HEK293 (cell line): ENCODE data around the gene IFI30.

Experiments
- GLIS1 ChIP-seq: fragments of 450-650 bp; formaldehyde crosslinking; IDR thresholded peaks from 2 replicates; pipeline ENCODE4 v1.5.1; 2016; ENCODE audit warnings: missing biosample characterization, missing genetic modification characterization
- HIC1 ChIP-seq: fragments of 450-650 bp; formaldehyde crosslinking; IDR thresholded peaks from 2 replicates; pipeline ENCODE4 v1.5.1; 2016; ENCODE audit warnings: missing biosample characterization, missing genetic modification characterization
- KLF1 ChIP-seq: fragments of 450-650 bp; formaldehyde crosslinking; IDR thresholded peaks from 2 replicates; pipeline ENCODE4 v1.5.1; 2016; ENCODE audit warnings: missing biosample characterization, missing genetic modification characterization
- KLF10 ChIP-seq: fragments of 450-650 bp; IDR thresholded peaks from 2 replicates; pipeline ENCODE4 v1.5.1; 2018; ENCODE audit warnings: missing biosample characterization, mild to moderate bottlenecking, missing genetic modification characterization
- KLF16 ChIP-seq: fragments of 450-650 bp; formaldehyde crosslinking; IDR thresholded peaks from 2 replicates; pipeline ENCODE4 v1.5.1; 2017; ENCODE audit warnings: missing biosample characterization, missing genetic modification characterization
- KLF17 ChIP-seq: fragments of 450-650 bp; formaldehyde crosslinking; IDR thresholded peaks from 2 replicates; pipeline ENCODE4 v1.5.1; 2016; ENCODE audit warnings: missing biosample characterization, missing genetic modification characterization
- KLF9 ChIP-seq: fragments of 450-650 bp; formaldehyde crosslinking; IDR thresholded peaks from 2 replicates; pipeline ENCODE4 v1.5.1; 2016; ENCODE audit warnings: missing biosample characterization, missing genetic modification characterization, low read depth
- PRDM10 ChIP-seq: fragments of 450-650 bp; formaldehyde crosslinking; IDR thresholded peaks from 2 replicates; pipeline ENCODE4 v1.5.1; 2016; ENCODE audit warnings: missing biosample characterization, missing genetic modification characterization
- PRDM4 ChIP-seq: fragments of 450-650 bp; formaldehyde crosslinking; IDR thresholded peaks from 2 replicates; pipeline ENCODE4 v1.5.1; 2017; ENCODE audit warnings: missing biosample characterization, missing genetic modification characterization
- REST ChIP-seq: fragments of 450-650 bp; formaldehyde crosslinking; IDR thresholded peaks from 2 replicates; pipeline ENCODE4 v1.5.1; 2016; ENCODE audit warnings: missing biosample characterization, missing genetic modification characterization
- YY1 ChIP-seq: fragments of 450-650 bp; formaldehyde crosslinking; IDR thresholded peaks from 2 replicates; pipeline ENCODE4 v1.5.1; 2018; ENCODE audit warnings: missing biosample characterization, missing genetic modification characterization
- ZBTB10 ChIP-seq: fragments of 450-650 bp; formaldehyde crosslinking; IDR thresholded peaks from 2 replicates; pipeline ENCODE4 v1.5.1; 2016; ENCODE audit warnings: missing biosample characterization, missing genetic modification characterization
- ZFP69B ChIP-seq: fragments of 450-650 bp; formaldehyde crosslinking; IDR thresholded peaks from 2 replicates; pipeline ENCODE4 v1.5.1; 2016; ENCODE audit warnings: missing biosample characterization, missing genetic modification characterization
- ZNF112 ChIP-seq: fragments of 450-650 bp; formaldehyde crosslinking; IDR thresholded peaks from 2 replicates; pipeline ENCODE4 v1.5.0; 2017; ENCODE audit warnings: missing biosample characterization, missing genetic modification characterization
- ZNF121 ChIP-seq: fragments of 450-650 bp; formaldehyde crosslinking; IDR thresholded peaks from 2 replicates; pipeline ENCODE4 v1.5.1; 2016; ENCODE audit warnings: missing biosample characterization, missing genetic modification characterization
- ZNF155 ChIP-seq: fragments of 450-650 bp; formaldehyde crosslinking; IDR thresholded peaks from 2 replicates; pipeline ENCODE4 v1.5.1; 2016; ENCODE audit warnings: missing biosample characterization, missing genetic modification characterization
- ZNF157 ChIP-seq: fragments of 450-650 bp; formaldehyde crosslinking; IDR thresholded peaks from 2 replicates; pipeline ENCODE4 v1.5.1; 2016; ENCODE audit warnings: missing biosample characterization, missing genetic modification characterization
- ZNF398 ChIP-seq: fragments of 450-650 bp; formaldehyde crosslinking; IDR thresholded peaks from 2 replicates; pipeline ENCODE4 v1.5.1; 2017; ENCODE audit warnings: missing biosample characterization, missing genetic modification characterization
- ZNF423 ChIP-seq: fragments of 450-650 bp; formaldehyde crosslinking; IDR thresholded peaks from 2 replicates; pipeline ENCODE4 v1.5.1; 2016; ENCODE audit warnings: missing biosample characterization, missing genetic modification characterization
- ZNF596 ChIP-seq: fragments of 450-650 bp; IDR thresholded peaks from 2 replicates; pipeline ENCODE4 v1.5.0; 2018; ENCODE audit warnings: missing biosample characterization, mild to moderate bottlenecking, missing genetic modification characterization, moderate library complexity
- ZNF629 ChIP-seq: fragments of 450-650 bp; formaldehyde crosslinking; IDR thresholded peaks from 2 replicates; pipeline ENCODE4 v1.5.1; 2017; ENCODE audit warnings: missing biosample characterization, missing genetic modification characterization

IFI30 gene

GRCh38 chr19:18156841-18157464 is 16.7 kb upstream of the IFI30 start (continued):
- TF ChIP-seq REST (tag by site-specific recombination) (peak; percentile 86), ZBTB10 (no peak), ZNF629 (tag by site-specific recombination) (peak; percentile 16), ZNF112 (no peak), KLF10 (peak; percentile 83; the same call in 1 of the 2 replicates), KLF1 (tag by site-specific recombination) (peak; percentile 83), PRDM4 (tag by site-specific recombination) (0 out of 2 replicates have a peak, but pooled peaks have one; percentile 33), PRDM10 (tag by site-specific recombination) (peak; percentile 63; the same call in 1 of the 2 replicates), ZNF596 (tag by site-specific recombination) (no peak), ZNF157 (tag by site-specific recombination) (no peak), ZNF398 (tag by site-specific recombination) (peak; percentile 87), ZNF121 (tag by site-specific recombination) (no peak), ZFP69B (tag by site-specific recombination) (peak; percentile 73; the same call in 1 of the 2 replicates), ZNF155 (tag by site-specific recombination) (no peak), HIC1 (tag by site-specific recombination) (peak; percentile 82), KLF17 (0 out of 2 replicates have a peak, but pooled peaks have one; percentile 59), GLIS1 (tag by site-specific recombination) (peak; percentile 90), KLF16 (tag by site-specific recombination) (peak; percentile 86), KLF9 (tag by site-specific recombination) (peak; percentile 84), ZNF423 (peak; percentile 11; the same call in 1 of the 2 replicates), YY1 (tag by site-specific recombination) (no peak)
